Measurements from ENCODE around the gene UROC1. TPM values are rescaled to one million over a fixed set of nuclear protein-coding genes. Genes with fewer than 3 reads are reported as not detected.

UROC1 gene
- total and polyA plus RNA-seq, 2 experiments from 2014 or later = not detected

DNA sequence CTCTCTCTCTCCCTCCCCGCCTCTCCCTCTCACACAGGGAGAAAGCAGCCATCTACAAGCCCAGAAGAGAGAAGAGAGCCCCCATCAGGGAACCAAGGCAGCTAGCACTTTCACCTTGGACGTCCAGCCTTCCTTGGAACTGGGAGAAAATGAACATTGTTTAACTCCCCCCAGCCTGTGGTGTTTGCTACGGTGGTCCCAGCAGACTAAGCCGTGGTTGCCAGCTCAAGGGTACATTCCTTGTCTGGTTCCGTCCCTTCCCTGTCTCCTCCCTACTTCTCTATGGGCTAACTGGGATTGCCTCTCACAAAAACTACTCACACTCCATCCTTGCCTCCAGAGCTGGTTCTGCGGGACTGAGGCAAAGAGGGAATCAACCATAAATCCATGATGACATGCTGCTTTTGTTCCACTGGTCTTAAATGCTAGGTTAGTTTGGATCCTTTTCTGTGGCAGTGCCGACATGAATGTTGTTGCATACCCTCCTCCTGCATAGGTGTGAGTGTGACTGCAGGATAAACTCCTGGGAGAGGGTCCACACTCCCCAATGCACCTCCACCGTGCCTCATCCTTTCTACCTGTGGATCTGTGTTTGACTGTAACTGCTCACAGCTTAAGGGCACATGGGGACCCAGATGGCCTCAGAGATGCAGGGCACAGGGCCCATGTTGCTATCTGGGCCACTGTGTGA is 29.1 kb upstream of the UROC1 start:
- no peak for DNase-seq (ENCODE audit: low spot score)
- no peak overlapping the region for H3K4me3 Mint-ChIP-seq
- H3K27me3 Mint-ChIP-seq (ENCODE audit: insufficient read depth, low read depth, poor library complexity) = peaks cover 18% of the 10 kb centered on the region
- Histone ChIP-seq H3K27me3 (ENCODE audit: insufficient read depth) (no peaks in the 10 kb centered on the region), H3K4me1 (ENCODE audit: insufficient read depth) (peaks cover 18% of the 10 kb centered on the region), H4K20me1 (replicated peaks; ENCODE audit: insufficient read depth) (no peaks in the 10 kb centered on the region), H3K27ac (ENCODE audit: low read depth) (no peak overlapping the region), H2AFZ (no peak overlapping the region), H3K79me2 (replicated peaks; ENCODE audit: insufficient read depth) (no peaks in the 10 kb centered on the region), H3K9me2 (ENCODE audit: insufficient read depth) (no peaks in the 10 kb centered on the region), H3K4me3 (no peak overlapping the region), H3K36me3 (ENCODE audit: insufficient read depth) (no peaks in the 10 kb centered on the region), H3F3A (replicated peaks; ENCODE audit: low read depth) (no peaks in the 10 kb centered on the region), H3K4me2 (no peak overlapping the region)
- no peak for ATAC-seq
- no peaks in the 10 kb centered on the region for H3K36me3 Mint-ChIP-seq (ENCODE audit: low read depth)
- no peaks in the 10 kb centered on the region; the same call in 2 of the 3 replicates for H3K9me3 Mint-ChIP-seq
- TF ChIP-seq ZNF331 (CRISPR knock-in tag; IDR thresholded peaks at IDR 0.05; ENCODE audit: low read depth) (no peak), EZH2phosphoT487 (IDR thresholded peaks at IDR 0.05; ENCODE audit: unreplicated experiment) (no peak), POLR2AphosphoS5 (IDR thresholded peaks at IDR 0.05; ENCODE audit: low read depth) (no peak), CREB1 (CRISPR knock-in tag; IDR thresholded peaks at IDR 0.05; ENCODE audit: low read depth) (no peak)
- H3K4me1 Mint-ChIP-seq = peaks cover 43% of the 10 kb centered on the region
- H3K27ac Mint-ChIP-seq = no peak overlapping the region

DNA sequence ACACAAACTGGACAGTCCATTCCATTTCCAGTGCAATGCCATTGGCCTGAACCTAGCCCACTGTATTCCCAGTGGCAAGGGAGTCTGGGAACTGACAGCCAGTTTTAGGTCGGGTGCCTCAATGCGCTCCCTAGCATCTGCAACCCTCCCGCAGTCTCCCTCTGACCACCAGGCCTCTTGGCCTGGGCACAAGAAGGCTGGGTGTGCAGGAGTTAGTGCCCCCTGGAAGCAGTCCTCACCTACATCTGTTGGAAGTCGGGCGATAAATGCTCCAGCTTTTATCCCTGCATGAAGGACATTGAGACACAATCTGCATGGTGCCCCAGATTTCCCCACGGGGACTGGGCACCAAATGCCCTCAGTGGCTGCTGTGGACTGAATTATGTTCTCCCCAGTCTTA is 28.4 kb upstream of the UROC1 start:
- no peaks in the 10 kb centered on the region for H3K36me3 Mint-ChIP-seq (ENCODE audit: low read depth)
- Histone ChIP-seq H3K36me3 (ENCODE audit: insufficient read depth) (no peaks in the 10 kb centered on the region), H3K4me1 (ENCODE audit: insufficient read depth) (peaks cover 18% of the 10 kb centered on the region), H3K27ac (ENCODE audit: low read depth) (no peak overlapping the region), H3K79me2 (replicated peaks; ENCODE audit: insufficient read depth) (no peaks in the 10 kb centered on the region), H3K4me3 (no peak overlapping the region), H4K20me1 (replicated peaks; ENCODE audit: insufficient read depth) (no peaks in the 10 kb centered on the region), H3K9me2 (ENCODE audit: insufficient read depth) (no peaks in the 10 kb centered on the region), H3K27me3 (ENCODE audit: insufficient read depth) (peaks cover 5% of the 10 kb centered on the region; the same call in 1 of the 2 replicates), H3K4me2 (no peak overlapping the region), H3F3A (replicated peaks; ENCODE audit: low read depth) (0 out of 2 replicates have a peak, but pooled peaks cover 4% of the 10 kb centered on the region), H2AFZ (no peak overlapping the region)
- no peak overlapping the region for H3K4me3 Mint-ChIP-seq
- H3K27me3 Mint-ChIP-seq (ENCODE audit: insufficient read depth, low read depth, poor library complexity) = peaks cover 18% of the 10 kb centered on the region
- DNase-seq (ENCODE audit: low spot score) = no peak
- H3K27ac Mint-ChIP-seq = no peak overlapping the region
- H3K4me1 Mint-ChIP-seq = peaks cover 43% of the 10 kb centered on the region
- H3K9me3 Mint-ChIP-seq = no peaks in the 10 kb centered on the region; the same call in 2 of the 3 replicates
- no peak for ATAC-seq
- TF ChIP-seq, protein P1, sequence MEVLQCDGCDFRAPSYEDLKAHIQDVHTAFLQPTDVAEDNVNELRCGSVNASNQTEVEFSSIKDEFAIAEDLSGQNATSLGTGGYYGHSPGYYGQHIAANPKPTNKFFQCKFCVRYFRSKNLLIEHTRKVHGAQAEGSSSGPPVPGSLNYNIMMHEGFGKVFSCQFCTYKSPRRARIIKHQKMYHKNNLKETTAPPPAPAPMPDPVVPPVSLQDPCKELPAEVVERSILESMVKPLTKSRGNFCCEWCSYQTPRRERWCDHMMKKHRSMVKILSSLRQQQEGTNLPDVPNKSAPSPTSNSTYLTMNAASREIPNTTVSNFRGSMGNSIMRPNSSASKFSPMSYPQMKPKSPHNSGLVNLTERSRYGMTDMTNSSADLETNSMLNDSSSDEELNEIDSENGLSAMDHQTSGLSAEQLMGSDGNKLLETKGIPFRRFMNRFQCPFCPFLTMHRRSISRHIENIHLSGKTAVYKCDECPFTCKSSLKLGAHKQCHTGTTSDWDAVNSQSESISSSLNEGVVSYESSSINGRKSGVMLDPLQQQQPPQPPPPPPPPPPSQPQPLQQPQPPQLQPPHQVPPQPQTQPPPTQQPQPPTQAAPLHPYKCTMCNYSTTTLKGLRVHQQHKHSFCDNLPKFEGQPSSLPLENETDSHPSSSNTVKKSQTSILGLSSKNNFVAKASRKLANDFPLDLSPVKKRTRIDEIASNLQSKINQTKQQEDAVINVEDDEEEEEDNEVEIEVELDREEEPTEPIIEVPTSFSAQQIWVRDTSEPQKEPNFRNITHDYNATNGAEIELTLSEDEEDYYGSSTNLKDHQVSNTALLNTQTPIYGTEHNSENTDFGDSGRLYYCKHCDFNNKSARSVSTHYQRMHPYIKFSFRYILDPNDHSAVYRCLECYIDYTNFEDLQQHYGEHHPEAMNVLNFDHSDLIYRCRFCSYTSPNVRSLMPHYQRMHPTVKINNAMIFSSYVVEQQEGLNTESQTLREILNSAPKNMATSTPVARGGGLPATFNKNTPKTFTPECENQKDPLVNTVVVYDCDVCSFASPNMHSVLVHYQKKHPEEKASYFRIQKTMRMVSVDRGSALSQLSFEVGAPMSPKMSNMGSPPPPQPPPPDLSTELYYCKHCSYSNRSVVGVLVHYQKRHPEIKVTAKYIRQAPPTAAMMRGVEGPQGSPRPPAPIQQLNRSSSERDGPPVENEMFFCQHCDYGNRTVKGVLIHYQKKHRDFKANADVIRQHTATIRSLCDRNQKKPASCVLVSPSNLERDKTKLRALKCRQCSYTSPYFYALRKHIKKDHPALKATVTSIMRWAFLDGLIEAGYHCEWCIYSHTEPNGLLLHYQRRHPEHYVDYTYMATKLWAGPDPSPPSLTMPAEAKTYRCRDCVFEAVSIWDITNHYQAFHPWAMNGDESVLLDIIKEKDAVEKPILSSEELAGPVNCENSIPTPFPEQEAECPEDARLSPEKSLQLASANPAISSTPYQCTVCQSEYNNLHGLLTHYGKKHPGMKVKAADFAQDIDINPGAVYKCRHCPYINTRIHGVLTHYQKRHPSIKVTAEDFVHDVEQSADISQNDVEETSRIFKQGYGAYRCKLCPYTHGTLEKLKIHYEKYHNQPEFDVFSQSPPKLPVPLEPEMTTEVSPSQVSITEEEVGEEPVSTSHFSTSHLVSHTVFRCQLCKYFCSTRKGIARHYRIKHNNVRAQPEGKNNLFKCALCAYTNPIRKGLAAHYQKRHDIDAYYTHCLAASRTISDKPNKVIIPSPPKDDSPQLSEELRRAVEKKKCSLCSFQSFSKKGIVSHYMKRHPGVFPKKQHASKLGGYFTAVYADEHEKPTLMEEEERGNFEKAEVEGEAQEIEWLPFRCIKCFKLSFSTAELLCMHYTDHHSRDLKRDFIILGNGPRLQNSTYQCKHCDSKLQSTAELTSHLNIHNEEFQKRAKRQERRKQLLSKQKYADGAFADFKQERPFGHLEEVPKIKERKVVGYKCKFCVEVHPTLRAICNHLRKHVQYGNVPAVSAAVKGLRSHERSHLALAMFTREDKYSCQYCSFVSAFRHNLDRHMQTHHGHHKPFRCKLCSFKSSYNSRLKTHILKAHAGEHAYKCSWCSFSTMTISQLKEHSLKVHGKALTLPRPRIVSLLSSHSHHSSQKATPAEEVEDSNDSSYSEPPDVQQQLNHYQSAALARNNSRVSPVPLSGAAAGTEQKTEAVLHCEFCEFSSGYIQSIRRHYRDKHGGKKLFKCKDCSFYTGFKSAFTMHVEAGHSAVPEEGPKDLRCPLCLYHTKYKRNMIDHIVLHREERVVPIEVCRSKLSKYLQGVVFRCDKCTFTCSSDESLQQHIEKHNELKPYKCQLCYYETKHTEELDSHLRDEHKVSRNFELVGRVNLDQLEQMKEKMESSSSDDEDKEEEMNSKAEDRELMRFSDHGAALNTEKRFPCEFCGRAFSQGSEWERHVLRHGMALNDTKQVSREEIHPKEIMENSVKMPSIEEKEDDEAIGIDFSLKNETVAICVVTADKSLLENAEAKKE (CRISPR knock-in tag; IDR thresholded peaks at IDR 0.05) = no peak
- TF ChIP-seq, protein P2, sequence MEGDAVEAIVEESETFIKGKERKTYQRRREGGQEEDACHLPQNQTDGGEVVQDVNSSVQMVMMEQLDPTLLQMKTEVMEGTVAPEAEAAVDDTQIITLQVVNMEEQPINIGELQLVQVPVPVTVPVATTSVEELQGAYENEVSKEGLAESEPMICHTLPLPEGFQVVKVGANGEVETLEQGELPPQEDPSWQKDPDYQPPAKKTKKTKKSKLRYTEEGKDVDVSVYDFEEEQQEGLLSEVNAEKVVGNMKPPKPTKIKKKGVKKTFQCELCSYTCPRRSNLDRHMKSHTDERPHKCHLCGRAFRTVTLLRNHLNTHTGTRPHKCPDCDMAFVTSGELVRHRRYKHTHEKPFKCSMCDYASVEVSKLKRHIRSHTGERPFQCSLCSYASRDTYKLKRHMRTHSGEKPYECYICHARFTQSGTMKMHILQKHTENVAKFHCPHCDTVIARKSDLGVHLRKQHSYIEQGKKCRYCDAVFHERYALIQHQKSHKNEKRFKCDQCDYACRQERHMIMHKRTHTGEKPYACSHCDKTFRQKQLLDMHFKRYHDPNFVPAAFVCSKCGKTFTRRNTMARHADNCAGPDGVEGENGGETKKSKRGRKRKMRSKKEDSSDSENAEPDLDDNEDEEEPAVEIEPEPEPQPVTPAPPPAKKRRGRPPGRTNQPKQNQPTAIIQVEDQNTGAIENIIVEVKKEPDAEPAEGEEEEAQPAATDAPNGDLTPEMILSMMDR (conservative IDR thresholded peaks at IDR 0.05; ENCODE audit: low read depth in 2 of 2) = no peak
- TF ChIP-seq, protein P3, sequence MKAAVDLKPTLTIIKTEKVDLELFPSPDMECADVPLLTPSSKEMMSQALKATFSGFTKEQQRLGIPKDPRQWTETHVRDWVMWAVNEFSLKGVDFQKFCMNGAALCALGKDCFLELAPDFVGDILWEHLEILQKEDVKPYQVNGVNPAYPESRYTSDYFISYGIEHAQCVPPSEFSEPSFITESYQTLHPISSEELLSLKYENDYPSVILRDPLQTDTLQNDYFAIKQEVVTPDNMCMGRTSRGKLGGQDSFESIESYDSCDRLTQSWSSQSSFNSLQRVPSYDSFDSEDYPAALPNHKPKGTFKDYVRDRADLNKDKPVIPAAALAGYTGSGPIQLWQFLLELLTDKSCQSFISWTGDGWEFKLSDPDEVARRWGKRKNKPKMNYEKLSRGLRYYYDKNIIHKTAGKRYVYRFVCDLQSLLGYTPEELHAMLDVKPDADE (IDR thresholded peaks at IDR 0.05) = no peak
- TF ChIP-seq JUNB (IDR thresholded peaks at IDR 0.05; ENCODE audit: unreplicated experiment) (no peak), EZH2phosphoT487 (IDR thresholded peaks at IDR 0.05; ENCODE audit: unreplicated experiment) (no peak)
